DMS53 treated with DMSO at 0.1 percent for 48 hours (cell line): ENCODE results near the gene CES5A.
"Not testable (repeated sequence)": the region's sequence is repeated elsewhere in the genome, so short reads cannot be mapped to it uniquely, and the experiment has no call there.

Experiments used
- DNase-seq: peaks from one replicate; lab custom pipeline; 2025; ENCODE audit not compliant: unreplicated experiment; lab: John Stamatoyannopoulos, UW

Gene CES5A, protein sequence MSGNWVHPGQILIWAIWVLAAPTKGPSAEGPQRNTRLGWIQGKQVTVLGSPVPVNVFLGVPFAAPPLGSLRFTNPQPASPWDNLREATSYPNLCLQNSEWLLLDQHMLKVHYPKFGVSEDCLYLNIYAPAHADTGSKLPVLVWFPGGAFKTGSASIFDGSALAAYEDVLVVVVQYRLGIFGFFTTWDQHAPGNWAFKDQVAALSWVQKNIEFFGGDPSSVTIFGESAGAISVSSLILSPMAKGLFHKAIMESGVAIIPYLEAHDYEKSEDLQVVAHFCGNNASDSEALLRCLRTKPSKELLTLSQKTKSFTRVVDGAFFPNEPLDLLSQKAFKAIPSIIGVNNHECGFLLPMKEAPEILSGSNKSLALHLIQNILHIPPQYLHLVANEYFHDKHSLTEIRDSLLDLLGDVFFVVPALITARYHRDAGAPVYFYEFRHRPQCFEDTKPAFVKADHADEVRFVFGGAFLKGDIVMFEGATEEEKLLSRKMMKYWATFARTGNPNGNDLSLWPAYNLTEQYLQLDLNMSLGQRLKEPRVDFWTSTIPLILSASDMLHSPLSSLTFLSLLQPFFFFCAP

DNA sequence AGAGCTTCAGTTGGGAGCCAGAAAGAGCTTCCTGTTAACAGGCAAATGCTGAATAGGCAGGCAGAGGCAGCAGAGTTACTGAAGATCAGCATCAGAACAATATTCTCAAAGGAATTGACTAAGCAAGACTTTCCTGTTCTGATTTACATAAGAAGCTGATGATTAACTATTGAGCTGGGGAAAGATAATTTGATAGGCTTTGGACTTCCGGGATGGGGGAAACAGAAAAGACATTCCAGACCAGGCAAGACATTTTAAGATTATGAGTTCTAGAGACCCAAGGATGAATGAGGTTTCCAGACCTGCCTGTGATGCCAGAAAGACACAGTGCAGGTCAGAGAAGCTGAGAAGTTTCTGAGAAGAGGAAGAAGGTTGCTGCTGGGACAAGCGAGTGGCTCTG lies at the start of gene CES5A:
CES5A (minus strand) TSS at position 101 of the 400 bp plus-strand sequence. CDS start 152 bp downstream, outside the sequence.
- DNase-seq: no peak

DNA sequence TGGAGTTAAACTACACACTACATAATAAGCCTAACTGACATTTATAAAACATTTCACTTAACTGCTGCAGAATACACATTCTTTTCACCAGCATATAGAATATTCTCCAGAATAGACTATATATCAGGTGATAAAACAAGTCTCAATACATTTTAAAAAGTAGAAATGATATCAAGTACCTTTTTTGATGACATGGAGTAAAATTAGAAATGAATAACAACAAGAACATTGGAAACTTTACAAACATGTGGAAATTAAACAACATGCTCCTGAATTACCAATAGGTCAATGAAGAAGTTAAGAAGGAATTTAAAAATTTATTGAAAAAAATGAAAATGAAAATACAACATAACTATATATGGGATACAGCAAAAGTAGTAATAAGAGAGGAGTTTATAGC lies 47.5 kb upstream of the CES5A start:
- DNase-seq: no peak

DNA sequence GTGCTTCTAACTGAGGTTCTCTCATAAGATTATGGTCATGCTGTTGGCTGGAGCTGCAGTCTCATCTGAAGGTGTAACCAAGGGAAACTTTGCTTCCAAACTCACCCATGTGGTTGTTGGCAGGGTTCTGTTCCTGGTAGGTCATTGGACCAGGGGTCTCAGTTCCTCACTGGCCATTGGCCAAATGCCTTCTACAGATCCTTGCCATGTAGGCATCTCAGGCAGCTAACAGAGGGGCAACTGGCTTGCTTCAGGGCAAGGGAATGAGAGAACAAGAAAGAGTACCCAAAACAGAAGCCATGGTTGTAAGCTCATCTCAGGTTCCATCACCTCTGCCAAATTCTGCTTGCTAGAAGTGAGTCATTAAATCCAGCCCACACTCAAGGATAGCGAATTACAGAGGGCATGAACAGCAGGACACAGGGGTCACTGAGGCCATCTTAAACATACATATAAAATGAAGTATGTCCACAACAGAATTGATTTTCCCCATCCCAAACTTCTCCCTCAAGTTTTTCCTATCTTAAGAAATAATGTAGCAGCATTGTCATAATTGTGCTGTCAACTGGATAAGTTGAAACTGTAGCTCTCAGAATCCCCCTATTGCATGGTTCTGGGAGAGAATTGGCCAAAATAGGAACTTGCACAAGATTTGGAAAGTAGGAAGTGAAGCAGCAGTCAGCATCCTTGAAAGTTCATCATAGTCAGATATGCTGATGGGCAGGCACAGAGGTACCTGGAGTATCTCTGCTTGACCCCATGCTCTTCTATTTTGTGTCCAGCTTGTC lies 42.4 kb upstream of the CES5A start:
- no peak for DNase-seq

- no peak for DNase-seq
Observed at GRCh38 chr16:55915096-55915827, 40.1 kb upstream of the CES5A start.

- DNase-seq: no peak
Observed at GRCh38 chr16:55914383-55914782, 39.2 kb upstream of the CES5A start.

DNA sequence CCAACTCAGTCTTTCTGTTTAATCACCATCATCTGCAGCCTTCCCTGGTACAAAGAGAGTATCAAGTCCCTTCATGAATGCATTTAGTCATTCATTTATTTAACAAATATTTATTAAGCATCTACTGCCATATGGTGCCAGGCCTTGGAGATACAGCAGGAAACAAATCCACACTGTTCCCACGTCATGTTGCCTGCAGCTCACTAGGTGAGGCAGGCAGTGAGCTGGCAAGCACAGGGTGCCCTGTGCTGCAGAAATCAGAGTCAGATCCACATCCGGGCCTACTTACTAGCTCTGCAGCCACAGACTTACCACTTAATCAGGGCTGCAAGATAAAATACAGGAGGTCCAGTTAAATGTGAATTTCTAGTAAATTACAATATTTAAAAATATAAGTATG lies 38.5 kb upstream of the CES5A start:
- no peak for DNase-seq

DNA sequence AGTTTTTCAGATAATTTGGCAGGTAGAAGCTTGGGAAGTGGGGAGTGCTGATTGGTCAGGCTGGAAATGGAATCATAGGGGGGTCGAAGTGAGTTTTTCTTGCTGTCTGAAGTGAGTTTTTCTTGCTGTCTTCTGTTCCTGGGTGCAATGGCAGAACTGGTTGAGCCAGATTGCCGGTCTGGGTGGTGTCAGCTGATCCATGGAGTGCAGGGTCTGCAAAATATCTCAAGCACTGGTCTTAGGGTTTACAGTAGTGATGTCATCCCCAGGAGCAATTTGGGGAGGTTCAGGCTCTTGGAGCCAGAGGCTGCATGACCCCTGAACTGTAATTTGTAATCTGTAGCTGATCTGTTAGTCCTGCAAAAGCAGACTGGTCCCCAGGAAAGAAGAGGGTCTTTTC lies 37.9 kb upstream of the CES5A start:
- not testable (repeated sequence) for DNase-seq

GRCh38 chr16:55912022-55912421 lies 36.8 kb upstream of the CES5A start:
- no peak for DNase-seq

DNA sequence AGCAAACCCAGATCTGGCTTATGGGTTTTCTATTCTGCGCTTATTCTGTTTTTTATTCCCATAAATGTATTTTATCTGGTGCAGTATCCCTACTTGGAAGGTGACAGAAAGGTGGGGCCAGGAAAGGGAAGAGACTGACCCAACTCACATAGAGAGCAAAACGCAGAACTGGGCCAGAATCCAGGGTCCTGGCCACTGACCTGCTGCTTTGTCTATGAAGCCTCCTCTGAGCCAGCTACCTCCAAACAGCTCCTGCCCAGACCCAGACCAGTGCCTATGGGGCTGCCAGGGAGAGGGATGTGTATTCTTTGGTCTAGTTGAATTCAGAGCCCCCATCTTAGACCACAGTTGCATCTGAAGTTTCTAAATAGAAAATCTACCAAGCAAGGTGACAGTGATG lies 36.4 kb upstream of the CES5A start:
- no peak for DNase-seq

DNA sequence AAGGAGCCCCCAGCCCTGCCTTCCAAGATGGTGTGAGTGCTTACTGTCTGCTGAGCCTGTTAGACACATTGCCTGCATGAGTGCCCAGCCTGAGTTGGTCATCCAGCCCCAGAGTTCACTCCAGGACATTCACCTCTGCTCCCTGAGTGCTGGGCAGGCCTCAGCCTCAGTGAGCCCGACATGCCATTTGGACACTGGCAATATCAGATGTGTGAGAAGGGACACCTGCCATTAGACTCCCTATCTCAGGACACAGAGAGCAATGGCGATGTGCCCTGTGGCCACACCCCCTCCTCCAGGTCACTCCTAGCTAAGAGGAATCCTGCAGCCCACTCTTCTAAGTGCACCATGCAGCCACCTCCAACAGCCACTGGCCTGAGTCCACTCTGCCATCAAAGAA lies 34.7 kb upstream of the CES5A start:
- no peak for DNase-seq

DNA sequence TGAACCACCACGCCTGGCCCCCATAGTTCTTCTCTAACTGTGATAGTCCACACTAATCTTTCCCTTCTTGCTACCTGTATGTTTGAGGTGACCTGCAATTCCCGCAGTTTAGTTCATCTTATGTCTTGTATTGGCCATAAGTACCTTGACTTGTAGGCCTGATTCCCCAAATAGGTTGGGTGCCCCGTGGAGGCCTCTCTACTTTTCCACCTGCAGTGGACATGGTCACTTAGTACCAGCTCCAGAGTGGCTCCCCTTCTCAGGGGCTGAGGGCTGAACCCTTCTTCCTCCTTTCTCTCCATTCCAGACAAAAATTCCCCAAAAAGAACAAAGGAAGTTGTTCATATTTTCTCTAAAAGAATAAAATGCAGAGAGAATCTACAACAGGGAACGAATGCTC lies 33.5 kb upstream of the CES5A start:
- DNase-seq: no peak

DNA sequence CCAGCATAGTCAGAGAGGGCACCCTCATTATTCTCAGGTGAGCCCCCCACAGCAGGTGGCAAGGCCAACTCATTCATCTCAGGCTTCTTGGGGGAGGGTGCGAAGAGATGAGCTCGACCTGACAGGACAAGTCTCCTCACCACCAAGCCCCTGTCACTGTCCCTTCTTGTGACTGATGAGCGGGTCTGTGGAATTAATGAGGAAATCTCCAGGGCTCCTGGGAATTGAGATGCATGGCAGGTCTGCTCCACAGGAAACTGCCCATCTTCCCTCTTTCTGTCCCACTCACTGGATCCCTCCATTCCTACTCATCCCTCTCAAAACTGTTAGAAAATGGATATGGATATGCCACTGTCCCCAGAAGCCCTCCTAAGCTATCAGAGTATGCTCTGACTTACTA lies 32.5 kb upstream of the CES5A start:
- DNase-seq: no peak

- DNase-seq: no peak
Observed at GRCh38 chr16:55906123-55906522, 30.9 kb upstream of the CES5A start.

GRCh38 chr16:55905651-55906050 lies 30.5 kb upstream of the CES5A start:
- no peak for DNase-seq

DNA sequence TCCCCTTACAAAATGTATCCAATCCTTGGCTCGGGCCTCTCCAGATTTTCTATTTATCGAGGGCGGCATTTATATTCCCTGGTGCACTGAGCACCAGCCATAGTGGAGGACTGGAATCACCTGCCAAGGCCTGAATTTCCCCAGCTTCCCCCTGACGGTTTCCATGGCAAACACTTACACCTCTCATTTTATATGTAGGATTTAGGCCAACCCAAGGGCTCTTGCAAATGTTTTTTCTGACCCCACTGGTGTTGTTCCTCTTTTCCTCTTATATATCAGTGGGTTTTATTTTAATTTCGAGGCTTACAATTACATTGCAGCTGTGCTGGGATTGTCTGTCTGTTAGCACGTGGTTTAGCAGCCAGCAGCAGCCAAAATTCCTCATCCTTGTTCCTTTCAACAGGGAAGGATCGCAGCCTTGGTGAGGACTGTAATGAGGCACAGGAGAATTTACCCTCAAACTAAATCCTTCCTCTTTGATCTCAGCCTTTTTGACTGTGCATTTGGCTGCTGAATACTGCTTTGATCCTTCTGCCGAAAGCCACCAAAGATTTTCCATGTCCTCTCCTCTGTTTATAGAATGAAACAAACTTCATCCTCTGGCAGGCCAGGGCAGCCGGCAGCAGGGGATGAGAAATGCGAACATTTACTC lies 26.5 kb upstream of the CES5A start:
- no peak for DNase-seq

DNA sequence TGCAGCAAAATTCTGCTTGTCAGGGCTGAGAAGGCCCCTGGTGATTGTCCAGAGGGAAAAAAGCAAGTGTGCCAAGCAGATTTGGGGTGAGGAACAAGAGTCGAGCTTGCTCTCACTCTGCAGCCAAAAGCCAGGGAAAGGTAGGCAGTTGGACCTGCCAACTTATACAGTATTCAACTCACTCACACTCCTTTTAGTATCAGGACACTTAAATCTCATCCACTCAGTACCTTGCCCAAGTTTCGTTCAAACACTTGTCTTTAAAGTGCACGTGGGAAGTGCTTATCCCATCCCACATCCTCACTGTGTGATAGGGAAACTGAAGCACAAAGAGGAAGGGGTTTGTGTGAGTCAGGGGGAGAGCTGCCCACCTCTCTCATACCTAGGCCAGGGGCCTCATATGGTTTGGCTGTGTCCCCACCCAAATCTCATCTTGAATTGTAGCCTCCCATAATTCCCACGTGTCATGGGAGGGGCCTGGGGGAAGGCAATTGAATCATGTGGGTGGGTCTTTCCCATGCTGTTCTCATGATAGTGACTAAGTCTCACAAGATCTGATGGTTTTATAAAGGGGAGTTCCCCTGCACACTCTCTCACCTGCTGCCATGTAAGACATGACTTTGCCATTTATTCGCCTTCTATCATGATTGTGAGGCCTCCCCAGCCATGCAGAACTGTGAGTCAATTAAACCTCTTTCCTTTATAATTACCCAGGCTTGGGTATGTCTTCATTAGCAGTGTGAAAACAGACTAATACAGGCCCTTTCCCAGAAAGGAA lies 25.6 kb upstream of the CES5A start:
- DNase-seq: no peak

DNA sequence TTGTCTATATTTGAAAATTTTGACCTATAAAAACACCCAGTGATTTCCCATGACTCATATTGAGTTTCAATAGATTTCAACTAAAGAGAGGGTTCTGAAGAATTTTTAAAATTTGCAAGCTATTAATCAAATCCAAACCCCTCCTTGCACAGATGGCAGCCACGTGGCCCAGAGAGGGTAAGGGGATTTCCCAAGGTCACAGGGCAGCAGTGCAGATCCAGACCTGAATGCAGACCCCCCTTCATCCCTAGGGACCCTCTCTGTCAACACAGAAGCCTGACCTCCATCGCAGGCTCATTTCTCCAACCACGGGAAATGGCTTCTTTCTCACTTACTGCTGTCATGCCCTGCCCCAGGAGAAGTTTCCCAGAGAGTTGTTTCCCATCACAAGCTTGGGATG lies 24.7 kb upstream of the CES5A start:
- no peak for DNase-seq

DNA sequence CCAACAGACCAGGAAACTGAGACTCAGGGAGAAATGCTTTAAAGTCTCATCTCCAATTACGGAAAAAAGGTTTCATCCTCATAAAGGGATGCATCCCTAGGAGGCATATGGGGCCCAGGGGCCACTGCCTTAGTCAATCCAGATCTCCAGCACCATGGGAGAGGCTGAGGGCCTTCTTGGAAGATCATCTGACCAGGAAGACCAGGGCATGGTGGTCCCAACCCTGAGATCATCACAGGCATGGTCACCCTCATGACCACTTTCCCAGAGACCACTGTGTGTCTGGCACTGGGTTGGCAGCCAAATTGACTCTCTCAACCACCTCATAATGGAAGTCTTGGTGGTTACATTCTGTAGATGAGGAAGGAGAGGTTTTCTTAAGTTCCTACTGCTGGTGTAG lies 23.4 kb upstream of the CES5A start:
- DNase-seq: no peak

GRCh38 chr16:55892821-55893220 lies 17.6 kb upstream of the CES5A start:
- no peak for DNase-seq

DNA sequence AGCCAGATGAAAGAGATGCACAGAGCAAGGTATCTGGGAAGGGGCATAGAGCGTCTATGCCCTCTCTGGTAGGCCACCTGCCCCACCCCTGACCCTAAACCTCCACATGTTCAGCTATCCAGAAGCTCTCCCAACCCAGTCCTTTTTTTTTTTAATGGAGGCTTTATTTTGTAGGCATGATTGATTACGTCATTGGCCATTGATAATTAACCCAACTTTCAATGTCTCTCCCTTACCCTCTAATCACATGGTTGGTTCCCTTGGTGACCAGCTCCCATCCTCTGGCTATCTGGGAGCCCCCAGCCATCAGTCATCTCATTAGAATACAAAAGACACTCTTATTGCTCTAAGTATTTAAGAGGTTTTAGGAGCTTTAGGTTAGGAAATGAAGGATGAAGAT lies 14.3 kb upstream of the CES5A start:
- no peak for DNase-seq
